ENCODE results near the gene HSD11B1L.

GRCh38 chr19:5691822-5692722 is 11.2 kb downstream of the HSD11B1L start:
- TF ChIP-seq CTCF (IDR thresholded peaks at IDR 0.05; ENCODE audit: extremely low read depth in 1 of 2, insufficient read depth in 1 of 2, low read depth in 1 of 2, low read length in 2 of 2) (no peak), MAX (IDR thresholded peaks at IDR 0.05; ENCODE audit: insufficient read depth, insufficient read length) (no peak), POLR2AphosphoS5 (IDR thresholded peaks at IDR 0.05; ENCODE audit: insufficient read depth, low read depth, low read length) (no peak)

Data from endothelial cell of umbilical vein (primary cell).